T-helper 9 cell (primary cell): ENCODE data around the gene LRRK1.

ENCODE experiments used
- DNase-seq: peaks from one replicate; pipeline ENCODE4 v3.0.0-alpha.2; 2020

The LRRK1 gene

GRCh38 chr15:100893261-100893963 is 25.7 kb upstream of the LRRK1 start:
- DNase-seq, result no peak

- DNase-seq, result no peak
These were observed 25.2 kb upstream of the LRRK1 start for GRCh38 chr15:100893964-100894295.

- DNase-seq, result no peak
These were observed 23.4 kb upstream of the LRRK1 start for GRCh38 chr15:100895721-100896120.

- DNase-seq, result no peak
These were observed 21.7 kb upstream of the LRRK1 start for GRCh38 chr15:100897221-100898151.

GRCh38 chr15:100898152-100898490 is 21.0 kb upstream of the LRRK1 start:
- DNase-seq, result no peak

GRCh38 chr15:100898661-100899462 is 20.3 kb upstream of the LRRK1 start:
- no peak for DNase-seq

GRCh38 chr15:100899601-100900000 is 19.6 kb upstream of the LRRK1 start:
- DNase-seq, result no peak

- no peak for DNase-seq
These were observed 18.9 kb upstream of the LRRK1 start for GRCh38 chr15:100900136-100900794.

GRCh38 chr15:100900795-100901169 is 18.4 kb upstream of the LRRK1 start:
- DNase-seq, result no peak

- DNase-seq, result no peak
These were observed 17.9 kb upstream of the LRRK1 start for GRCh38 chr15:100901296-100901695.

- no peak for DNase-seq
These were observed 17.3 kb upstream of the LRRK1 start for GRCh38 chr15:100901702-100902435.

GRCh38 chr15:100902436-100903167 is 16.6 kb upstream of the LRRK1 start:
- DNase-seq, result no peak

- no peak for DNase-seq
These were observed 16.0 kb upstream of the LRRK1 start for GRCh38 chr15:100903168-100903554.

- DNase-seq, result no peak
These were observed 13.3 kb upstream of the LRRK1 start for GRCh38 chr15:100905850-100906249.

- DNase-seq, result no peak
These were observed 10.7 kb upstream of the LRRK1 start for GRCh38 chr15:100908466-100908865.

- DNase-seq, result no peak
These were observed 9.6 kb upstream of the LRRK1 start for GRCh38 chr15:100909565-100909964.

- no peak for DNase-seq
These were observed 8.9 kb upstream of the LRRK1 start for GRCh38 chr15:100909989-100910955.

- no peak for DNase-seq
These were observed 8.1 kb upstream of the LRRK1 start for GRCh38 chr15:100911086-100911485.

- no peak for DNase-seq
These were observed 5.2 kb upstream of the LRRK1 start for GRCh38 chr15:100913961-100914360.

- no peak for DNase-seq
These were observed 4.3 kb upstream of the LRRK1 start for GRCh38 chr15:100914876-100915275.
